Medulla oblongata (tissue), 1 donor: ENCODE measurements around the gene VPS52.
"Not testable (repeated sequence)": the region's sequence is repeated elsewhere in the genome, so short reads cannot be mapped to it uniquely, and the experiment has no call there.

Source experiments
- DNase-seq: peaks from one replicate; pipeline ENCODE4 v3.0.0-alpha.2; 2015; ENCODE audit errors: extremely low spot score

VPS52 gene

GRCh38 chr6:33250731-33251130, 20.9 kb downstream of the VPS52 start:
- no peak for DNase-seq

GRCh38 chr6:33249732-33250630, 21.7 kb downstream of the VPS52 start:
- no peak for DNase-seq

GRCh38 chr6:33248932-33249731, 22.5 kb downstream of the VPS52 start:
- DNase-seq, result peak; percentile 100

GRCh38 chr6:33248643-33248931, 23.1 kb downstream of the VPS52 start:
- no peak for DNase-seq

GRCh38 chr6:33247977-33248642, 23.6 kb downstream of the VPS52 start:
- DNase-seq, result peak; percentile 96

GRCh38 chr6:33243476-33243875, 28.2 kb downstream of the VPS52 start:
- DNase-seq, result no peak

GRCh38 chr6:33241968-33242367, 29.7 kb downstream of the VPS52 start:
- no peak for DNase-seq

GRCh38 chr6:33237741-33238140, 33.9 kb downstream of the VPS52 start:
- DNase-seq, result no peak

GRCh38 chr6:33236852-33237251, 34.8 kb downstream of the VPS52 start:
- no peak for DNase-seq

GRCh38 chr6:33236328-33236727, 35.3 kb downstream of the VPS52 start:
- DNase-seq, result no peak

GRCh38 chr6:33235221-33235634, 36.4 kb downstream of the VPS52 start:
- DNase-seq, result no peak

GRCh38 chr6:33226503-33227120, 45.1 kb downstream of the VPS52 start:
- DNase-seq, result not testable (repeated sequence)

- DNase-seq, result no peak
Measured at GRCh38 chr6:33217681-33218080, 54.0 kb downstream of the VPS52 start.

GRCh38 chr6:33217246-33217645, 54.4 kb downstream of the VPS52 start:
- DNase-seq, result no peak

GRCh38 chr6:33216117-33216649, 55.5 kb downstream of the VPS52 start:
- no peak for DNase-seq

- DNase-seq, result no peak
Measured at GRCh38 chr6:33215271-33216116, 56.2 kb downstream of the VPS52 start.

GRCh38 chr6:33213989-33214335, 57.7 kb downstream of the VPS52 start:
- DNase-seq, result no peak

GRCh38 chr6:33213166-33213988, 58.3 kb downstream of the VPS52 start:
- DNase-seq, result no peak

- no peak for DNase-seq
Measured at GRCh38 chr6:33212857-33213165, 58.9 kb downstream of the VPS52 start.
